ENCODE measurements around the gene CTXND1.

DNA sequence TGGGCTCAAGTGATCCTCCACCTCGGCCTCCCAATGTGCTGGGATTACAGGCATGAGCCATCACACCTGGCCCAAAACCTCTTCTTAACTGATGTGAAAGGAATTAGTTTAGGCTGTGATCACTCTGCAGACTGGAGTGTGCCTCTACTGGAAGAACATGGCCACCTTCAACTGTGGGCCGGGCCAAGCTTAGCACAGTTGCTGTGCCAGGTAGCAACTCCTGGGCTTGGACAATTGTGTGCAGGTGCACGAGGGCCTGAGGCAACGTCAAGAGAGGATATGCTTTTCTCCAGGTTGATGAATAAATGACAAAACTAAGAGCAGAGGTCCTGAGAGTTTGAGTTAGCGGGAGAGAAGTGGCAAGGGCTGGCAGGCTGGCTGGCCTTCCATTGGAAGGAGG is 92.7 kb downstream of the CTXND1 start:
- TF ChIP-seq MAX (IDR thresholded peaks at IDR 0.05), result no peak
- TF ChIP-seq, protein P1, sequence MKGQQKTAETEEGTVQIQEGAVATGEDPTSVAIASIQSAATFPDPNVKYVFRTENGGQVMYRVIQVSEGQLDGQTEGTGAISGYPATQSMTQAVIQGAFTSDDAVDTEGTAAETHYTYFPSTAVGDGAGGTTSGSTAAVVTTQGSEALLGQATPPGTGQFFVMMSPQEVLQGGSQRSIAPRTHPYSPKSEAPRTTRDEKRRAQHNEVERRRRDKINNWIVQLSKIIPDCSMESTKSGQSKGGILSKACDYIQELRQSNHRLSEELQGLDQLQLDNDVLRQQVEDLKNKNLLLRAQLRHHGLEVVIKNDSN (IDR thresholded peaks at IDR 0.05), result no peak
- no peak for TF ChIP-seq TAF1 (IDR thresholded peaks at IDR 0.05; ENCODE audit: low read depth)
- TF ChIP-seq CEBPB (IDR thresholded peaks at IDR 0.05), result no peak
- no peak for TF ChIP-seq NFIC (IDR thresholded peaks at IDR 0.05)
- TF ChIP-seq YY1 (IDR thresholded peaks at IDR 0.05; ENCODE audit: low read depth), result no peak
- TF ChIP-seq EGR1 (IDR thresholded peaks at IDR 0.05), result no peak

Data from Ishikawa (cell line).